Measurements from ENCODE around the gene CPLX3. TPM values are rescaled to one million over a fixed set of nuclear protein-coding genes. Genes with fewer than 3 reads are reported as not detected.

CPLX3 gene
- polyA plus RNA-seq, 3 donors = 0.12 TPM; not detected in 2

DNA sequence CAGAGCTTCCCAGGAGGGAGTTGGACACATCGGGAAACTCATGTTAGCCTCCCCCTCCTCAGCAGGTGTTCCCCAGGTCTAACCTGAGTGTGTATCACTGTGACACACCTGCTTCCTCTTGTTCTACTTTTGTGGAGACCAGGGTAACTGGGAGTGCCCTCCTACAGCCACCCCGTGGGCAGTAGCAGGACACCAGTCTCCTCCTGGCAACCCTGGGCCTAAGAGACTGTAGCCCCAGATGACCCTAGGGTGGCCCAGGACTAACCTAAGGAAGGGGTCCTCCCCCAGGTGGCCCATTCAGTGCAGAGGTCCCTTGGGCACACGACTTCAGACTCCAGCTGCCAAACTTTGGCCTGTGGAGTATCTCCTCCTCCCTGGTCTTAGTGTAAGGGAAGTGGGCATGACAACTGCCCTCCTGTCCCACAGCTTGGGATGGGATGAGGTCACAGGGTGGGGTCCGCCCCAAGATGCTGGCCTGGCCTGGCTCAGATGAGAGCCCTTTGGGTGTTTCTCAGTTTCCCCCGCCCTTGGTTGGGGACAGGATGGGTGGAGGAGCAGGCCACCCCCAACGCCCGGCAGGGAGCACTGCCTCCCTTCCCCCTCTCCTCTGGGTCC is 39.8 kb upstream of the CPLX3 start:
- peaks cover 14% of the 10 kb centered on the region for H4K20me1 ChIP-seq (ENCODE audit: insufficient read depth, low read length)
- 0% methylated on average over 1 of the region's 7 CpGs for WGBS (ENCODE audit: insufficient coverage)
- TF ChIP-seq, protein P1, sequence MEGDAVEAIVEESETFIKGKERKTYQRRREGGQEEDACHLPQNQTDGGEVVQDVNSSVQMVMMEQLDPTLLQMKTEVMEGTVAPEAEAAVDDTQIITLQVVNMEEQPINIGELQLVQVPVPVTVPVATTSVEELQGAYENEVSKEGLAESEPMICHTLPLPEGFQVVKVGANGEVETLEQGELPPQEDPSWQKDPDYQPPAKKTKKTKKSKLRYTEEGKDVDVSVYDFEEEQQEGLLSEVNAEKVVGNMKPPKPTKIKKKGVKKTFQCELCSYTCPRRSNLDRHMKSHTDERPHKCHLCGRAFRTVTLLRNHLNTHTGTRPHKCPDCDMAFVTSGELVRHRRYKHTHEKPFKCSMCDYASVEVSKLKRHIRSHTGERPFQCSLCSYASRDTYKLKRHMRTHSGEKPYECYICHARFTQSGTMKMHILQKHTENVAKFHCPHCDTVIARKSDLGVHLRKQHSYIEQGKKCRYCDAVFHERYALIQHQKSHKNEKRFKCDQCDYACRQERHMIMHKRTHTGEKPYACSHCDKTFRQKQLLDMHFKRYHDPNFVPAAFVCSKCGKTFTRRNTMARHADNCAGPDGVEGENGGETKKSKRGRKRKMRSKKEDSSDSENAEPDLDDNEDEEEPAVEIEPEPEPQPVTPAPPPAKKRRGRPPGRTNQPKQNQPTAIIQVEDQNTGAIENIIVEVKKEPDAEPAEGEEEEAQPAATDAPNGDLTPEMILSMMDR (IDR thresholded peaks at IDR 0.05) = no peak
- Mint-ChIP-seq H3K4me3 (peak overlapping the region; percentile 86 to 95), H3K27me3 (ENCODE audit: low read depth in 3 of 3) (peaks cover 0 to 2% (median 0%) of the 10 kb centered on the region in 3 donors), H3K36me3 (peaks cover 37 to 53% of the 10 kb centered on the region in 2 donors), H3K4me1 (peaks cover 78% of the 10 kb centered on the region), H3K27ac (peak overlapping the region; percentile 99 to 100 (median 100)), H3K9me3 (peaks cover 0 to 2% (median 0%) of the 10 kb centered on the region in 7 donors)
- peak overlapping the region; percentile 0 to 100 (median 8) for H3K4me3 ChIP-seq (replicated peaks in 1 of 3; ENCODE audit: low read depth in 2 of 3, low read length in 3 of 3)
- intact Hi-C loops (cut with micrococcal nuclease) = loop anchor here in 1 of 2 donors (2.0 kb wide), 1 partner anchor 16 kb away; no protein-coding TSS in a partner anchor
- H3K27me3 ChIP-seq (ENCODE audit: control insufficient read depth in 2 of 2, insufficient read depth in 2 of 2, low read length in 2 of 2) = no peaks in the 10 kb centered on the region
- H3K79me2 ChIP-seq (ENCODE audit: insufficient read depth, low read length) = peaks cover 88% of the 10 kb centered on the region
- peak overlapping the region; percentile 93 for H3K4me2 ChIP-seq (replicated peaks; ENCODE audit: extremely low read depth, low read length, poor library complexity, severe bottlenecking)
- peak; percentile 67 to 79 (median 72) for DNase-seq
- no peaks in the 10 kb centered on the region for H3K9me3 ChIP-seq (replicated peaks in 1 of 2; ENCODE audit: control insufficient read depth in 1 of 2, insufficient read depth in 1 of 2, low read length in 2 of 2)
- H2AFZ ChIP-seq (ENCODE audit: insufficient read depth, low read depth, low read length, poor library complexity, severe bottlenecking) = no peak overlapping the region
- peak overlapping the region; percentile 76 for H3K9ac ChIP-seq (ENCODE audit: insufficient read depth, low read length, poor library complexity, severe bottlenecking)
- peaks cover 7 to 10% of the 10 kb centered on the region in 2 donors for H3K36me3 ChIP-seq (replicated peaks in 1 of 2; ENCODE audit: control insufficient read depth in 1 of 2, insufficient read depth in 2 of 2, low read length in 2 of 2)
- peaks cover 84 to 89% of the 10 kb centered on the region in 2 donors for H3K4me1 ChIP-seq (ENCODE audit: control insufficient read depth in 1 of 2, insufficient read depth in 2 of 2, low read length in 2 of 2)
- H3K27ac ChIP-seq (ENCODE audit: low read depth in 1 of 2, low read length in 2 of 2) = peak overlapping the region; percentile 96 to 97

DNA sequence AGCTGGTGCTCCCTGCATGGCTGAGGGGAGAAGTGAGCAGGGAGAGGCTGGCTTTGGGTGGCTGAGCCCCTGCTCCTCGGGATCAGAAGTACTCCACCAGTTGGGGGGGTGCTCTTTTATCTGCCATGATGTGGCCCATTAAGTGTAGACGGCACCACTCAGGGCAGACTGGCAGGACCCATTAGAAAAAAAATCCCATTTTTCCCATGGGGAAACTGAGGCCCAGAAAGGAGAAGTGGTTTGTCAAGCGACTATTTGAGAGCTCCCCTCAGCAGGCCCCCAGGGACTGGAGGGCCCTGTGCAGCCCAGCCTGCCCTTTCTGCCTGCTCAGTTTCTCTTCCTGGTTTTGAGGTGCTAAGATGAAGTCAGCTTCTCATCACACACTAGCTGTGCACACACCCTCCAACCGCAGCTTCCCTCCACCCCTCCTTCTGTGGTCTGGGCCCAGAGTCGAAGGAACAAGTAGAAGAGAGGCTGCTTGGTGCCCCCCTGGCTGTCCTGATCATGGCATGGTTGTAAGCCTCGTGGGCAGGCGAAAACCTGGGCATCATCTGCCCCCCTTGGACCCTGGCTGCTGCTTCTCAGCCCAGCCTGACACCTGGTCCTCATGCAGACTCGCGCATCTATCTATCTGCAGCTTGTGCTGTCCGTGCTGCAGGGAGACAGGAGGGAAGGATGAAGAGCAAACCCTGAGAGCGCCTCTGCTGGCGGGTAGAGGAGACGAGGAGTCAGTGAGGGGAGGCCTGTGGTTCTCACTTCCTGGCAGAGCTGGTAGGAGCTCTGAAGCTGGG is 39.0 kb upstream of the CPLX3 start:
- WGBS (ENCODE audit: insufficient coverage) = 0% methylated on average over 9 of the region's 13 CpGs
- peak overlapping the region in 2 of 3 experiments; percentile 46 to 100 for H3K4me3 ChIP-seq (replicated peaks in 1 of 3; ENCODE audit: low read depth in 2 of 3, low read length in 3 of 3)
- peaks cover 20% of the 10 kb centered on the region for H4K20me1 ChIP-seq (ENCODE audit: insufficient read depth, low read length)
- peaks cover 12 to 17% of the 10 kb centered on the region in 2 donors for H3K36me3 ChIP-seq (replicated peaks in 1 of 2; ENCODE audit: control insufficient read depth in 1 of 2, insufficient read depth in 2 of 2, low read length in 2 of 2)
- H3K4me1 ChIP-seq (ENCODE audit: control insufficient read depth in 1 of 2, insufficient read depth in 2 of 2, low read length in 2 of 2) = peaks cover 91 to 95% of the 10 kb centered on the region in 2 donors
- no peaks in the 10 kb centered on the region for H3K9me3 ChIP-seq (replicated peaks in 1 of 2; ENCODE audit: control insufficient read depth in 1 of 2, insufficient read depth in 1 of 2, low read length in 2 of 2)
- H3K4me2 ChIP-seq (replicated peaks; ENCODE audit: extremely low read depth, low read length, poor library complexity, severe bottlenecking) = peak overlapping the region; percentile 93
- Mint-ChIP-seq H3K4me3 (peak overlapping the region; percentile 94 to 95), H3K27ac (peak overlapping the region; percentile 99 to 100 (median 100)), H3K4me1 (peaks cover 86% of the 10 kb centered on the region), H3K27me3 (ENCODE audit: low read depth in 3 of 3) (peaks cover 0 to 2% (median 0%) of the 10 kb centered on the region in 3 donors), H3K9me3 (peaks cover 0 to 2% (median 0%) of the 10 kb centered on the region in 7 donors), H3K36me3 (peaks cover 44 to 61% of the 10 kb centered on the region in 2 donors)
- DNase-seq = peak; percentile 92 to 96 (median 95)
- TF ChIP-seq, protein P1 (IDR thresholded peaks at IDR 0.05) = peak; percentile 82
- H3K27ac ChIP-seq (ENCODE audit: low read depth in 1 of 2, low read length in 2 of 2) = peak overlapping the region; percentile 96 to 97
- intact Hi-C loops (cut with micrococcal nuclease) = loop anchor here in 1 of 2 donors (2.0 kb wide), 1 partner anchor 17 kb away; no protein-coding TSS in a partner anchor
- peaks cover 94% of the 10 kb centered on the region for H3K79me2 ChIP-seq (ENCODE audit: insufficient read depth, low read length)
- H3K27me3 ChIP-seq (ENCODE audit: control insufficient read depth in 2 of 2, insufficient read depth in 2 of 2, low read length in 2 of 2) = no peaks in the 10 kb centered on the region
- peak overlapping the region; percentile 76 for H3K9ac ChIP-seq (ENCODE audit: insufficient read depth, low read length, poor library complexity, severe bottlenecking)
- no peak overlapping the region for H2AFZ ChIP-seq (ENCODE audit: insufficient read depth, low read depth, low read length, poor library complexity, severe bottlenecking)
